Lung (tissue), 12 donors: ENCODE measurements around the gene PPARD. TPM values are rescaled to one million over a fixed set of nuclear protein-coding genes. Genes with fewer than 3 reads are reported as not detected.
A peak's percentile ranks its signal among the peaks of the same experiment; 100 is the strongest.

Source experiments
- ATAC-seq: fragments of 200-7000 bp; cut with Tn5 transposase; one replicate; pipeline ENCODE4 v1.9.1; 2020; ENCODE audit warnings: moderate number of reproducible peaks; ENCODE audit not compliant: insufficient read depth, low FRiP score
- DNase-seq, 3 donors: peaks; one replicate each; pipeline ENCODE4 v3.0.0-alpha.2; 2013 to 2017
- H3K27ac ChIP-seq, 2 donors: one replicate each; pipeline ENCODE4 v1.5.1; 2013; ENCODE audit warnings: mild to moderate bottlenecking in 2 of 2, moderate library complexity in 2 of 2, control low read depth in 1 of 2, inconsistent platforms in 1 of 2, low read depth in 1 of 2, low read length in 1 of 2
- H3K27me3 ChIP-seq, 3 donors: one replicate each; pipeline ENCODE4 v1.5.1; 2013; ENCODE audit warnings: low read length in 2 of 3; ENCODE audit not compliant: control insufficient read depth in 3 of 3, insufficient read depth in 3 of 3
- H3K36me3 ChIP-seq, 4 donors: one replicate each; pipeline ENCODE4 v1.5.1; 2013; ENCODE audit warnings: low read length in 4 of 4, mild to moderate bottlenecking in 1 of 4, moderate library complexity in 1 of 4; ENCODE audit not compliant: control insufficient read depth in 4 of 4, insufficient read depth in 4 of 4
- H3K4me1 ChIP-seq, 5 donors: one replicate each; pipeline ENCODE4 v1.5.1; 2013; ENCODE audit warnings: low read length in 5 of 5, mild to moderate bottlenecking in 2 of 5, moderate library complexity in 1 of 5; ENCODE audit not compliant: control insufficient read depth in 5 of 5, insufficient read depth in 5 of 5
- H3K4me3 ChIP-seq: one replicate; pipeline ENCODE4 v1.5.1; 2013; ENCODE audit warnings: mild to moderate bottlenecking, control low read depth, moderate library complexity
- H3K9ac ChIP-seq, 2 donors: one replicate each; pipeline ENCODE4 v1.5.1; 2013; ENCODE audit warnings: low read length in 2 of 2, control low read depth in 1 of 2; ENCODE audit not compliant: insufficient read depth in 1 of 2
- H3K9me3 ChIP-seq, 4 donors: one replicate each; pipeline ENCODE4 v1.5.1; 2013; ENCODE audit warnings: low read length in 3 of 4, mild to moderate bottlenecking in 1 of 4, moderate library complexity in 1 of 4; ENCODE audit not compliant: control insufficient read depth in 4 of 4, insufficient read depth in 3 of 4
- WGBS, 2 donors: extraction: QIAGEN DNeasy Blood & Tissue Kit; methylation state at CpG; one replicate each; pipeline ENCODE4 v1.1.7; 2013; 5-methylcytosine and 5-hydroxymethylcytosine counted together
- polyA plus RNA-seq, 2 donors: library from polyadenylated mRNA; stranded (reverse); fragments of 200-250 nt; gene quantifications; one replicate each; pipeline ENCODE4 v1.2.1, GENCODE V29; 2013
- total RNA-seq, 2 donors: library from RNA; depleted of rRNA in 1 of 2; stranded (reverse); fragments of >200 nt in 1 of 2; gene quantifications; one replicate each; pipeline ENCODE4 v1.2.1, GENCODE V29; 2014 to 2021
- TF ChIP-seq, protein P1 (sequence below): IDR thresholded peaks from 2 replicates; pipeline ENCODE4 v1.5.1; 2012; ENCODE audit warnings: mild to moderate bottlenecking; ENCODE audit errors: control extremely low read depth, extremely low read depth
- donor health status: control.
- donor health status: control.
- donor health status: Bipolar disorder and iron deficiency.
- donor health status: healthy.
- donor health status: DM: yes; HTN: yes; CAD: no.

The PPARD gene
- total and polyA plus RNA-seq, 4 donors, result 11.3 to 27.8 (median 24.5) TPM

DNA sequence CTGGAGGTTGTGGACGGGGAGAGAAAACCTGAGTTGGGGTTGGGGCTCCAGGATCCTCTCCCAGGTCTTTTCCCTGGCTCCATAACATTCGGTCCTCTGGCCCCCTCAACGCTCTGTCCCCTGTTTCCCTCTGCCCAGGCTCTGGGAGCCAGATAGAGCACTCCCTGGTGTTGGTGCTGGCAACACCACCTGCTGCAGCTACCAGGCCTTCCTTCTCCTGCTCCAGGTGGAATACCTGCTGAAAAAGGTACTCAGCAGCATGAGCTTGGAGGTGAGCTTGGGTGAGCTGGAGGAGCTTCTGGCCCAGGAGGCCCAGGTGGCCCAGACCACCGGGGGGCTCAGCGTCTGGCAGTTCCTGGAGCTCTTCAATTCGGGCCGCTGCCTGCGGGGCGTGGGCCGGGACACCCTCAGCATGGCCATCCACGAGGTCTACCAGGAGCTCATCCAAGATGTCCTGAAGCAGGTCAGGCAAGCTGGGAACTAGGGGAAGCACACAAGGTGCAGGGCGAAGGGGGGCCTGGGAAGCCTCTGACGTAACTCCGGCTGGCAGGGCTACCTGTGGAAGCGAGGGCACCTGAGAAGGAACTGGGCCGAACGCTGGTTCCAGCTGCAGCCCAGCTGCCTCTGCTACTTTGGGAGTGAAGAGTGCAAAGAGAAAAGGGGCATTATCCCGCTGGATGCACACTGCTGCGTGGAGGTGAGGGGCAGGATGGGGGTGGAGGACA lies 30.1 kb upstream of the PPARD start:
- Histone ChIP-seq H3K27ac (peak overlapping the region in 1 of 2 donors; percentile 49), H3K4me3 (no peak overlapping the region), H3K27me3 (peaks cover 0 to 2% (median under 1%) of the 10 kb centered on the region in 3 donors), H3K36me3 (no peaks in the 10 kb centered on the region), H3K4me1 (peaks cover 0 to 13% (median 0%) of the 10 kb centered on the region in 5 donors), H3K9me3 (no peaks in the 10 kb centered on the region), H3K9ac (no peak overlapping the region)
- ATAC-seq, result no peak
- WGBS, 2 donors, result 81 to 92% methylated on average over 19 of the region's 19 CpGs
- no peak for DNase-seq
- TF ChIP-seq, protein P1, sequence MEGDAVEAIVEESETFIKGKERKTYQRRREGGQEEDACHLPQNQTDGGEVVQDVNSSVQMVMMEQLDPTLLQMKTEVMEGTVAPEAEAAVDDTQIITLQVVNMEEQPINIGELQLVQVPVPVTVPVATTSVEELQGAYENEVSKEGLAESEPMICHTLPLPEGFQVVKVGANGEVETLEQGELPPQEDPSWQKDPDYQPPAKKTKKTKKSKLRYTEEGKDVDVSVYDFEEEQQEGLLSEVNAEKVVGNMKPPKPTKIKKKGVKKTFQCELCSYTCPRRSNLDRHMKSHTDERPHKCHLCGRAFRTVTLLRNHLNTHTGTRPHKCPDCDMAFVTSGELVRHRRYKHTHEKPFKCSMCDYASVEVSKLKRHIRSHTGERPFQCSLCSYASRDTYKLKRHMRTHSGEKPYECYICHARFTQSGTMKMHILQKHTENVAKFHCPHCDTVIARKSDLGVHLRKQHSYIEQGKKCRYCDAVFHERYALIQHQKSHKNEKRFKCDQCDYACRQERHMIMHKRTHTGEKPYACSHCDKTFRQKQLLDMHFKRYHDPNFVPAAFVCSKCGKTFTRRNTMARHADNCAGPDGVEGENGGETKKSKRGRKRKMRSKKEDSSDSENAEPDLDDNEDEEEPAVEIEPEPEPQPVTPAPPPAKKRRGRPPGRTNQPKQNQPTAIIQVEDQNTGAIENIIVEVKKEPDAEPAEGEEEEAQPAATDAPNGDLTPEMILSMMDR, result no peak

DNA sequence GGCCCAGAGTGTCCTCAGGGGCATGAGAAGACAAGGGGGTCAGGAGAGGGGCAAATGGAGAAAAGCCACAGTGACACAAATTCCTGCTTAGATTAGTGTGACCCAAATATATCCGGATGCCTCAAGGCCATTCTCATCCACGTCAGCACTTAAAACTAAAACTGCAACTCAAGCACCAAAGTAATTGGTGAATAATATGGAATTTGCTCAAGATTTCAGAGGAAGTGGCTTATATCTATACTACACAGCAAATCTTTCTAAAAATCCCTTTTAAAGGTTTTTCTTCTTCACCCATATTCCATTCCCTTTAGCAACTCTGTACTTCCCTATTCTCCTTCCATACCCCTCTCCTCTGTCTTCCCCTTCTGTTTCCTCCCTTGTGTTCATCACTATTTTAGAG lies 29.6 kb upstream of the PPARD start:
- no peak overlapping the region for H3K4me3 ChIP-seq
- peaks cover 0 to 13% (median 0%) of the 10 kb centered on the region in 5 donors for H3K4me1 ChIP-seq
- DNase-seq, result no peak
- TF ChIP-seq, protein P1, result no peak
- no peaks in the 10 kb centered on the region for H3K36me3 ChIP-seq
- H3K27ac ChIP-seq, result no peak overlapping the region
- no peaks in the 10 kb centered on the region for H3K9me3 ChIP-seq
- peaks cover 0 to 4% (median 3%) of the 10 kb centered on the region in 3 donors for H3K27me3 ChIP-seq
- no peak overlapping the region for H3K9ac ChIP-seq
- ATAC-seq, result no peak
- 36 to 38% methylated on average over 2 of the region's 2 CpGs for WGBS, 2 donors

DNA sequence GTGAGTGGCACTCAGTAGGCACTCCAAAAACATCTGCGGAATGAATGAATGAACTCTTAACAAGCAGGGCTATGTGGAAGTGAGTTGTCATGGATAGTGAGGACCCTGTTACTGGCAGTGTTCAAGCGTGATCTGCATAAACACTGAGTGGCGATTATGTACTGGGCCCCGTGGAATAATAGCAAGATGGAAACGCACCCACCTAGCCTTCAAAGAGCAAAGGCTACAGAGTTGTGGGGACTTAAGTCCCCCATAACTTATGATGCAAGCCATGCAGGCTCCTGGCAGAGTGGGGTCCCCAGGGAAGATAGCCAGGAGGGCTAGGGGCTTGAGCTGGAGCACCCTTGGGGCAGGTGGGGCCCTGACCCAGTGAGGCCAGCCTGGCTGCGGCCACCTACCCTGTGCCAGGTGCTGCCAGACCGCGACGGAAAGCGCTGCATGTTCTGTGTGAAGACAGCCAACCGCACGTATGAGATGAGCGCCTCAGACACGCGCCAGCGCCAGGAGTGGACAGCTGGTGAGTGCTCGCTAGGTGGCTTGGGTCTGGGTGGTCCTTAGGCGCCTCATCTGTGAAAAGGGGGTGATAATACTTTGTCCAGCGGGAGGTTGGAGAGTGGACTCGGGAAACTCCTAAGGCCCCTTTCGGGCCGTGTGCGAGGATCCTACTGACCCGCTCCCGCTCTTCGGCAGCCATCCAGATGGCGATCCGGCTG lies 24.7 kb upstream of the PPARD start:
- H3K4me1 ChIP-seq, result peaks cover 0 to 5% (median under 1%) of the 10 kb centered on the region in 5 donors
- no peak for ATAC-seq
- 49 to 70% methylated on average over 28 of the region's 28 CpGs for WGBS, 2 donors
- TF ChIP-seq, protein P1, result no peak
- peaks cover 0 to 8% (median 0%) of the 10 kb centered on the region in 4 donors for H3K36me3 ChIP-seq
- DNase-seq, result peak in 1 of 3 donors; percentile 48
- H3K27me3 ChIP-seq, result peaks cover 0 to 4% (median 3%) of the 10 kb centered on the region in 3 donors
- no peak overlapping the region for H3K9ac ChIP-seq
- no peaks in the 10 kb centered on the region for H3K9me3 ChIP-seq
- H3K27ac ChIP-seq, result no peak overlapping the region
- peak overlapping the region; percentile 17 for H3K4me3 ChIP-seq
